ENCODE measurements around the gene FAAP20. TPM values are rescaled to one million over a fixed set of nuclear protein-coding genes. Genes with fewer than 3 reads are reported as not detected.
"Not testable (repeated sequence)": the region's sequence is repeated elsewhere in the genome, so short reads cannot be mapped to it uniquely, and the experiment has no call there.

Gene FAAP20
- total and polyA plus RNA-seq, 3 donors from 2014 or later, result 65.5 to 72.6 (median 72.0) TPM

DNA sequence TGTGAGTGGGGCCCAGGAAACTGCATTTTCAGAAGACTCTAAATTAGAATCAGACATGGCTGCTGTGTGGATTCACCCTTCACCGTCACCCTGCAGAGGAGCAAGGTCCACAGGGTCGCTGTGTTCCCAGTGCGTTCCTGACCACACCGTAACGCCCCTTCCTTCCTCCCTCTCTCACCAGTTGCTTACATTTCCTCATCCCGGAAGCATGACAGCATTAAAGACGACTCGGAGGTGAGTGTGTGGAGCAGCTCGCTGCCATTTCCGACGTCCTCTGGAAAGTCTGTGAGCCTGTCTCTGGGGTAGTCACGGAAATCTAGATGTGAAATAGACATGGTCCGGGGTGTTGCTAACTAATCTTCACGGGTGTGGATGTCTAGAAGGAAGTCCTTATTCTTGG lies 45.9 kb downstream of the FAAP20 start:
- intact Hi-C loops (cut with DNase I; ENCODE audit: low total_unique reads), result no loop called here
- no peaks in the 10 kb centered on the region for H3K4me1 ChIP-seq
- no peak for DNase-seq

GRCh38 chr1:2147869-2148268 lies 46.7 kb downstream of the FAAP20 start:
- DNase-seq; H3K4me1 ChIP-seq; H3K36me3 ChIP-seq (ENCODE audit: low read depth, missing control alignments); intact Hi-C loops (cut with DNase I; ENCODE audit: low total_unique reads); H3K9me3 ChIP-seq; H3K4me3 ChIP-seq; H3K27ac ChIP-seq; H3K27me3 ChIP-seq: not testable (repeated sequence)
- WGBS, 2 donors, result 94 to 95% methylated on average over 5 of the region's 5 CpGs

More for the DNA sequence above, 45.9 kb downstream of the FAAP20 start:
- Histone ChIP-seq H3K27me3 (no peaks in the 10 kb centered on the region), H3K9me3 (no peaks in the 10 kb centered on the region), H3K4me3 (no peak overlapping the region), H3K36me3 (ENCODE audit: low read depth, missing control alignments) (no peaks in the 10 kb centered on the region), H3K27ac (no peak overlapping the region)
- 87 to 94% methylated on average over 14 of the region's 14 CpGs for WGBS, 2 donors
- TF ChIP-seq CTCF (IDR thresholded peaks at IDR 0.05) (no peak), POLR2A (IDR thresholded peaks at IDR 0.05) (no peak)

GRCh38 chr1:2146836-2147517 lies 47.6 kb downstream of the FAAP20 start:
- no peak for TF ChIP-seq CTCF (IDR thresholded peaks at IDR 0.05)
- TF ChIP-seq POLR2A (IDR thresholded peaks at IDR 0.05), result no peak
- intact Hi-C loops (cut with DNase I; ENCODE audit: low total_unique reads), result no loop called here
- WGBS, 2 donors, result 88 to 94% methylated on average over 11 of the region's 11 CpGs

GRCh38 chr1:2145946-2146835 lies 48.4 kb downstream of the FAAP20 start:
- Histone ChIP-seq H3K27me3 (no peaks in the 10 kb centered on the region), H3K4me1 (no peaks in the 10 kb centered on the region), H3K4me3 (no peak overlapping the region), H3K36me3 (ENCODE audit: low read depth, missing control alignments) (no peaks in the 10 kb centered on the region), H3K27ac (no peak overlapping the region), H3K9me3 (no peaks in the 10 kb centered on the region)
- WGBS, 2 donors, result 90% methylated on average over 15 to 19 of the region's 19 CpGs
- TF ChIP-seq POLR2A (IDR thresholded peaks at IDR 0.05) (no peak), CTCF (IDR thresholded peaks at IDR 0.05) (no peak)
- intact Hi-C loops (cut with DNase I; ENCODE audit: low total_unique reads), result no loop called here
- no peak for DNase-seq

More at GRCh38 chr1:2146836-2147517, 47.6 kb downstream of the FAAP20 start:
- no peak overlapping the region for H3K27ac ChIP-seq
- no peak for DNase-seq
- no peaks in the 10 kb centered on the region for H3K4me1 ChIP-seq
- H3K27me3 ChIP-seq, result no peaks in the 10 kb centered on the region
- H3K9me3 ChIP-seq, result no peaks in the 10 kb centered on the region
- H3K36me3 ChIP-seq (ENCODE audit: low read depth, missing control alignments), result no peaks in the 10 kb centered on the region
- H3K4me3 ChIP-seq, result no peak overlapping the region

GRCh38 chr1:2144501-2145090 lies 50.0 kb downstream of the FAAP20 start:
- no peak for DNase-seq
- H3K4me3 ChIP-seq, result no peak overlapping the region
- no peaks in the 10 kb centered on the region for H3K9me3 ChIP-seq
- no peak overlapping the region for H3K27ac ChIP-seq
- TF ChIP-seq CTCF (IDR thresholded peaks at IDR 0.05), result no peak
- no peak for TF ChIP-seq POLR2A (IDR thresholded peaks at IDR 0.05)
- WGBS, 2 donors, result 91 to 94% methylated on average over 11 to 15 of the region's 15 CpGs
- no peaks in the 10 kb centered on the region for H3K27me3 ChIP-seq
- H3K36me3 ChIP-seq (ENCODE audit: low read depth, missing control alignments), result no peaks in the 10 kb centered on the region
- H3K4me1 ChIP-seq, result no peaks in the 10 kb centered on the region
- intact Hi-C loops (cut with DNase I; ENCODE audit: low total_unique reads), result no loop called here

Data from testis (tissue), 3 donors.